NCI-H1105 treated with DMSO at 0.1 percent for 48 hours (cell line): ENCODE data around the gene PTPRD.
"Not testable (repeated sequence)": the region's sequence is repeated elsewhere in the genome, so short reads cannot be mapped to it uniquely, and the experiment has no call there.

ENCODE experiments used
- DNase-seq: peaks from one replicate; lab custom pipeline; 2025; lab: John Stamatoyannopoulos, UW

PTPRD gene

GRCh38 chr9:9498128-9498527 lies 1114.7 kb downstream of the PTPRD start:
- no peak for DNase-seq

- no peak for DNase-seq
These were observed 1118.5 kb downstream of the PTPRD start for GRCh38 chr9:9494336-9494735.

GRCh38 chr9:9492506-9492905 lies 1120.3 kb downstream of the PTPRD start:
- DNase-seq = no peak

DNA sequence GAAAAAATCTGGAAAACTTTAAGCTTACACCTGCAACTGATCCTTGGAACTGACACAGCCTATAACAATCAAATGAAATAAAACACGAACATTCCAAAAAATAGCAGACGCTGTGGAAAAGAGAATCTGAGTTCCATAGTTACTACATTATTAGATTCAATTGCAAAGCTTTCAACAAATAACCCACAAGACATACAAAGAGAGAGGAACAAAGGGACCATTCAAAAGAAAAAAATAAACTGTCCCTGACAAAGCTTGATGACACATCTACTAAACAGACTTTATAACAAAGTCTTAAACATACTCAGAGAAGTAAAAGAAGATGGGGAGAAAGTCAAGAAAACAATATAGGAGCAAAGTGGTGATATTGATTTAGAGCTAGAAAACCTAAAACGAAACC lies 1123.6 kb downstream of the PTPRD start:
- no peak for DNase-seq

GRCh38 chr9:9483175-9483574 lies 1129.6 kb downstream of the PTPRD start:
- DNase-seq = no peak

- DNase-seq = no peak
These were observed 1134.1 kb downstream of the PTPRD start for GRCh38 chr9:9478741-9479140.

DNA sequence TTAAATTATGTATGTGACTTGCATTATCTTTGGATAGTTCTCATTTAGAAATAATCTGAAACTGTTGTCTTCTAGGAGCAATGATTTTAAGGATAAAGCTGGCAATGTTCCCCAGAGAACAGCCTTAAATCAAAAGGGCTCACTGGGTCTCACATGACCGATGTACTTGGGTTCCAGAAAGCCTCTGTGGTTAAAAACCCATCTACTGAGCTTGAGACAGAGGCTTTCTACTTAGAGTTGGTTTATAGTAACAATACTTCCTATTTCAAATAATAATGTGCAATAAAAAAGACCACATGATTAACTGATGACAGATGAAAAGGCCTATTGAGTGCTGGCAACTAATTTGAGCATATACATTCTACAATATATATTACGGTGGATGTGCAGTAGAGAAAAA lies 1143.5 kb downstream of the PTPRD start:
- DNase-seq = no peak

GRCh38 chr9:9441874-9442273 lies 1170.9 kb downstream of the PTPRD start:
- not testable (repeated sequence) for DNase-seq

DNA sequence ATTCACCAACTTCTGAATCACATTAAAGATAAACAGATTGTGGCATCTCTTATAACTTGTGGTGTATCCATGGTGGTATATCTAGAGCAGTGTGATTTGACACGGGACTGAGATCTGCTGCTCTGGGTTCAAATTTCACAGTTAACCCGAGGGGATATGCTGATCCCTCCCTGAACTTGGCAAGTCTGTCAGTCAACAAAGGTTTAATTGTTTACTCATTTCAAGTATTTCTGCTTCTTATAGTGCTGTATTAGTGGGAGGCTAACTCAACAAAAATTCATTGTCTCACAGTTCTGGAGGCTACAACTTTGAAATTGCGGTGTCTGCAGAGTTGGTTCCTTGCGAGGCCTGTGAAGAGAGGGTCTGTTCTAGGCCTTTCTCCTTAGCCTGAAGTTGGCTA lies 1175.2 kb downstream of the PTPRD start:
- DNase-seq = no peak

GRCh38 chr9:9426454-9426853 lies 1186.3 kb downstream of the PTPRD start:
- not testable (repeated sequence) for DNase-seq

DNA sequence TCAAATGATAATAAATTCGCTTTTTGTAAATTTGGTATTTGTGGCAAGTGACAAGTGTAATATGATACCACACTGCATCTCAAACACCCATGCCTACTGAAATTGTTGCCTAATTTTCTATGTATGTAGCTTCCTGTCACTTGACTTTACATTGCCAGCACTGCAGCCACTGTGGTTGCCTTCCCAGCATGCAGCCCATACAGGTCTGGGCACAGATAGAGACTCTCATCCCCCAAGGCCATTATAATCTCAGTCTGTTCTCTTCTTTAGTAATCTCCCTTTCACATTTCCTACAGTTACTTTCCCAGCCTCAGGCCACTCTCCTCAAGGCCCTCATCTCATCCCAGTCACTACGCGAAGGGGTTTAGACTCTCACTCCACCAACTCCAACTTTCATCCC lies 1200.6 kb downstream of the PTPRD start:
- peak; percentile 41 for DNase-seq

DNA sequence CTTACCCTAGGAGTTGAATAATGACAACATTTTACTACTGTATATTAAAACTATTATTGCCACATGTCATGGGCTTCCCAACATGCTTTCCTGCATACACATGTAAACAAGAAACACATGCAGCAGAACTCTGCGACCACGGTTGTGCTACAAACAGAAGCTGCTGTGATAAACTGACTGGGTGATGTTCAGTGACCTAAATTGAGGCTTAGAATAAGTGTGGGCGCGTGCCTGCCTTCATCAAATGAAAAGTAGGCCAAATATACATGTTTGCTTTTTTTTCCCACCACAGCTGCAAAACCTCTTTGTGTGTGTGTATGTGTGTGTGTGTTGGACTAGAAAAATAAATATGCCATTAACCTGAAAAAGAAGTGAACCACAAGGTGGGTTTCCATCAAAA lies 1202.1 kb downstream of the PTPRD start:
- no peak for DNase-seq

- no peak for DNase-seq
These were observed 1212.8 kb downstream of the PTPRD start for GRCh38 chr9:9399982-9400381.

DNA sequence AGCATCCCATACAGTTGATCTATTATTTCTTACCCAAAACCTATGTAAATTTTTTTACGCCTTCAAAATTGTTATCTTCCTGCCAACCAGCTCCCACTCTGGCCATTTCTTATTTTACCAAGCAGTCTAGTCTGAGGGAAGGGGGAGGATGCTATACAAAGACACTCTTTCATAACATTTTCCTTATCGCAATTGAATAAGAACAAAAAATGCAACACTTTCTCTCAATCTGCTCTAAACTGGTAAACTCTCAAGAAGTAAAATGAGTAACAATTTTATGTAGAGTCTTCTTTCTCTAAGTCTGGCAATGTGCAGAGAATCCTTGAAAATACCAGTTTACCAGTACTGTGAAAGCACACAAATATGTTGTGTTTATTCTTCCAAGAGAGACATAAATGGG lies 1216.3 kb downstream of the PTPRD start:
- DNase-seq = no peak

DNA sequence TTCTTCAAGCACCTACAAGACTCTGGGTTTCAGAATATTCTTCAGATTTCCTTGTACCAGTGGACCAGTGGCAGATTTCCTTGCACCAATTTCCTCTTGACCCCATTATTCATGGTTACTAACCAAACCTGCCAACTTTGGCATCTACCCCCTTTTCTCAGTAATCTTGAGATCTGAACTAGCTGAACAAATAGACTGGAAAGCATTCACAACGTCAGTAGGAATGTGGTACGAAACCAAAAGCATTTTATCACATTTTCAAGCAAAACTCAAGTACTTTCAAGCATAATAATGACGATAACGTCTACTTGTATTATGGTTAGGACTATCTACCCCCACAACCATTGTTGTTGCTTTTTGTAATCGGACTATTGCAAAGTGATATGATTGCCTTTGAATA lies 1217.3 kb downstream of the PTPRD start:
- DNase-seq = no peak

GRCh38 chr9:9392755-9393154 lies 1220.0 kb downstream of the PTPRD start:
- no peak for DNase-seq

DNA sequence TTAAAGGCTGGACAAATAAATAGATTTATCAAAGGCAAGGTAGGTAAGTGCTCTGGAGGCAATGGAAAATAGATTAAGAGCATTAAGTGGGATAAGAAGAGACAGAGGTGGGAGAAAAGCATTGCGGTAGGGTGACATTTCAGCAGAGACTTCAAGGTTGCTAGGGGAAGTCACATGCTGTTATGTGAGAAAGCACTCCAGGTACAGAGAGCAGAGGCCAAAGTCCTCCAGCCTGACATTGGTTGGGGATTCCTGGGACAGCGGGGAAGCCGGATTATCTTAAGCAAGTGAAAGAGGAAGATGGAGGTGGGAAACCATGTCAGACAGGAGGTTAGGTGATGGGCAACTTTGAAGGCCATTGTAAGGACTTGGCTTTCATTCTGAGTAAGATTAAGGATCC lies 1222.9 kb downstream of the PTPRD start:
- no peak for DNase-seq

DNA sequence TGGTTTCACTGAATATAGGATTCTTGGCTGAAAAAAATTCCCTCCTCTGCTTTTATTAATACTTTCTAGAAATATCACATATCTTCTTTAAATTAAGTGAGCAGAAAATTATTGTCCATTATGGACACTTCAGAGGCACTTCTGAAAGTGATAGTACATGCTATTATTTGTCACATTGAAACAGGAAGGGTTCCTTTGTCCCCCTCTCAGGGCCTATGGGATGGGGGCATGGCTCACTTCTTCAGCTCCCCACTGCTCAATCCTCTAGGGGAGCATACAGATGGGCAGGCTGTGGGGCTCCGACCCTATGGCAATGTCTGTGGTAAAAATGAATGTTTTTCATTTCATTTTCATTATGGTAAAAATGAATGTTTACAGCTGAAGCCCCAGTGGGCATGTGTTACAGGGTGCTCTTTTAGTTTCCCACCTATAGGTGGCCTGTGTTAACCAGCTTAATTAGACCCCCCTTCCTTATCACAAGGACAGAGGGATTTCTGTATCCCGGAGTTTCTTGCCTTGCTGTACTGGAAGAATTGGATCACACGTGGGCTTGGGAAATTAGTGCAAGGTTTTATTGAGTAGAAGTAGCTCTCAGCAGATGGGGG lies 1225.2 kb downstream of the PTPRD start:
- no peak for DNase-seq

GRCh38 chr9:9362332-9362731 lies 1250.5 kb downstream of the PTPRD start:
- DNase-seq = no peak

DNA sequence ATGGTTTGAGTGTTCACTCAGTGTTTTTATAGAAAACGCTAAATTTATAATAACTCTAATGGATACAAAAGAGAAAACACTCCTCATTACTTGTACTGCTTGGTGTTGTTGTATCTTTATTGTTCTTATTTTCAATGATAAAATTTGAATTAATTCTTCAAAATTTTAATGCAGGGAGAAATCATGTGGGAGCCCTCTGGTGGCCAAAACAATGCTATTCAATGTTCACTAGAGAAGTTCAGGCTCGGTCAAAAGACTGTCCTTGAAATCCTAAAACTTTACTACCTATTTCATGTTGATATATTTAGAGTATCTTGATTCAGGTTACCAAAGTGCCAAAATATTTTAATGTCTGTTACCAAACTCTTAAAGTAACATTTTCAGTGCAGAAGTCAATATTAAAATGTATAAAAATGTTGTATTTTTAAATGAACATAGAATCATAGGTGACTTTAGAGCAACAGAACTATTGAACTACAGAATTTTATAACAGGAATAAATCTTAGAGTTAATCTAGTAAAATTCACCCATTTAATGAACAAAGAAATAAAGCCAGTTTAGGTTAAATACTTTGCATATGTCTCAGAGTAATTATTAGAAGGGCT lies 1259.8 kb downstream of the PTPRD start:
- DNase-seq = peak; percentile 50

- peak; percentile 33 for DNase-seq
These were observed 1271.6 kb downstream of the PTPRD start for GRCh38 chr9:9341203-9341602.

DNA sequence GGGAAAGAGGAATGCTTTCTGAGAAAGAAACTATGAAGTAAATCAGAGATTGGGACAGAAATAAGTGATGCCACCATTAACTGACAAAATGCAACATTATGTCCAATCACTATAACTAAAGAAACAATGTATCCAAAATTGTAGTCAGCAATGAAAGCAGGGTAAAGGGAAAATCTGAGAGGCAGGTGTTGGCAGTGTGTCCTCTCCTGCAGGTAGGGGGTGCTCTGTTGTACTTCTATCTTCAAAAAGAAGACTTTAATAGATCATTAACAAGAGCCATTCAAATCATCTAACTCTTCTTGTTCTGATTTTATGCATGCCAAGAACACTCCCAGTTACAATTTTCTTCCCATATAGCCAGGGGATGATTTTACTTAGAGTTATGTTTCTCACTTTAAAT lies 1275.7 kb downstream of the PTPRD start:
- no peak for DNase-seq

DNA sequence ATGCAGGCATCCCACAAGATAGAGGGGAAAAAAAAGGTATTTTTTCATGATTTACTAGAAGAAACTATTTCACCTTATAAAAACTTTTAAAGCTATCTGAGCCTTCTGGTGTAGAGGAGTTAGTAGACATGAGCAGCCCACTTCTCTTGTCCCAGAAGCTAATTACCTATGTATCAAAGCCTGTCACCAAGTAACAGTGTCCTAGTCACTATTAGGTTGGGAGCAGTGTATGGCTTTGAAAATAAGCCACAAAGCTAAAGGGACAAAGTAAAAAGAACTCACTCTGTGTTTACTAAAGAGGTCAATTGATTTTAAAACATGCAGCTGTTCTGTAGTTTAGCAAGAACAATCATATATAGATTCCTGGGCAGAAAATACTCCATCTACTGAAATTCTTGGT lies 1286.1 kb downstream of the PTPRD start:
- no peak for DNase-seq

DNA sequence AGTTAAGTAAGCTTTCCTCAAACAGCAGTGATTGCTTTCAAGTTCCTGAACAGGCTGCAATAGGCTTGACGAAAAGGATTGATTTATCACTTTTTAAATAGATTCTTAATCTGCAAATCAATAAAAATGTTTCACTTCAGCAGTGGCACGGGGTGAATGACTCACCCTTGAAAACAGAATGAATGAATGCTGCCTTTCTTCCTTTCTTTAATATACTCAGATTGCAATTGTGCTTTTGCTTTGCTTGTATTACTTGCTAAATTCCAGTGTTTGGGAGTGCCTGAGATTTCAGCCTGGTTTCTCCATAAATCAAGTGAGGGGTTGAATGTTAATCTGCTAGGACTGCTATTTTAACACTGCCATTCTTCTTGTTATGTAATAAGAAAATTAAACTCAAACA lies 1293.8 kb downstream of the PTPRD start:
- DNase-seq = no peak
